RPMI8226 (cell line): ENCODE measurements around the gene OPCML.

Experiments
- DNase-seq: peaks from one replicate; pipeline ENCODE4 v3.0.0-alpha.2; 2015

Gene OPCML

DNA sequence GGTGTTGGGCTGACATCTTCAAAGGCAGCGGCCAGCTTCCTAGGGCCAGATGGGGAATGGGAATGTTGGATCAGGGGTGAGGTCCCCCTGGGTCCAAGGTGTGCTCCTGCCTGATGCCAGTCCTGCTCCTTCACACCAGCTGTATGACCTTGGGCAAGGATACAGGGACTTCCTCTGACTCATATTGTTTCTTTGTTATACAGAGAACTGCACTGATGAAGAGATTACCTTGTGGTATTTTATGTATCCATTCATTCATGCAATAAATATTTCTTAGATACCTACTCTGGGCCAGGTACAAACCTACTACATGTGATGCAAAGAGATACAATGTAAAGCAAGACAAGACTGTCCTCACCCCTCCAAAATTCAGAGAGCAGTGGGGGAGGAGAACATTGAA is 3.9 kb upstream of the OPCML start:
- no peak for DNase-seq

DNA sequence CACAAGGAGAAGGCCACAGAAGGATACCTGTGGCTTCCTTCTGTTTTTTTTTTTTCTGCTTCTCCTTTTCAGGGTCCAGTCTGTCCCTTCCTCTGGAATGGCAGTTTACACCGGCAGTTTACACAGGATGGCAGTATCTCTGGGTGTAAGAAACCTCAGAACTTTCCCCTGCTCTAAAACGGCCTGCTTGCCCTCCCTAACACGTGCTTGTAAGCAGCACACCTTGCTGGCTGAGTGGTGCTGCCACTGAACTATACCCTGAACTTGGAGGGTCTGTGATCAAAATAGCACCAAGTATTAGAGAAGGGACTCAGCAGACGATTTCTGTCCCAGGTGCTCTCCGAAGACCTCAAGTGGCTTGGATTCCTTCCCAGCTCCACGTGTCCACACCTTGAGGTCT is 904 bp upstream of the OPCML start:
- DNase-seq = no peak

- no peak for DNase-seq
Measured at GRCh38 chr11:133531458-133531857, 843 bp downstream of the OPCML start.

DNA sequence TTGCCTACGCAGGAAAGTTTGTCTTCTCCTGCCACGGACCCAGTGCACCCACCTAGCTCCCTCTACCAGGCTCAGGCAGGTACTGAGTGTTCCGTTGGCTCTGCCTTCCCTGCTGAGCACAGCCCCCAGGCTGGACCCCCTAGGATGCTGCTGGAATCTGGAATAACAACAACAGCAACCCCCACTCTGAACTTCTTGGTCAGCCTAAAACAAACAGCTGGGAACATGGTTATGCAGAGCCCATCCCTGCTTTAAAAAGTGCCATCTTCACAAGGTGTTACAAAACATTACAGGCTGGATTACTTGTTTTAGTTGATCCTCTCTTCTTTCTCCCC is 1.8 kb downstream of the OPCML start:
- DNase-seq = no peak

DNA sequence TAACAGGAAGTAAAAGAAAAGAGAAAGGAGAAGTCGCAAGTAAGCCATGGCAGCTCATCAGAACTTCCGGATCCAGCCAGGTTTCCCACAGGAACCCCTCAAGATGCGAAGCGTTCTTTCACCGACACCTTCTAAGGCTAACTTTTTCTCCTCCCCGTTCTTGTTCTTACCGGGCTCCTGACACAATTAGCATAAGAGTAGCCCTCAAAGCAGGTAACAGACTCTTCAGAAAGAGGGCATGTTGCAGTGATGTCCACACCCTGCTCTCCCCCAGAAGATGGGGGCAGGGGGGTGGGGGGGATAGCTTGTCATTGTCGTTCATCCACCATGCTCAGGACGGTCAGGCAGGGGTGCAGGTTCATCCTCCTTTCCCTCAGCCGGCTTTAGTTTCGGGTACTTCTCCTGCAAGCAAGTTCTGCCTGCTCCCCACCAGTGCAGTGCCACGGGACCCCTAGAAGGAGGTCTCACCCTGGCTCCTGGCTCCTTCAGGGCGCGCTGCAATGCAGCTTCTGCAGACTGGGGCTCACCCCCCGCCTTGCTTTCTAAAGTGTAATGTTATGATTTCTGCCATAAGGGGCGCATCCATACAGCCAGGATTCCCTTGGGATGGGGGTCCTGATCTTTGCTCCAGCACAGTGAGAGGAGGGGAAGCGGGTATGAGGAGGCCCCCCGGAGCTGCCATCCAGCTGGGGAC is 2.3 kb downstream of the OPCML start:
- DNase-seq = no peak

- no peak for DNase-seq
Measured at GRCh38 chr11:133526790-133527189, 5.5 kb downstream of the OPCML start.

GRCh38 chr11:133525976-133526375 is 6.3 kb downstream of the OPCML start:
- DNase-seq = no peak

DNA sequence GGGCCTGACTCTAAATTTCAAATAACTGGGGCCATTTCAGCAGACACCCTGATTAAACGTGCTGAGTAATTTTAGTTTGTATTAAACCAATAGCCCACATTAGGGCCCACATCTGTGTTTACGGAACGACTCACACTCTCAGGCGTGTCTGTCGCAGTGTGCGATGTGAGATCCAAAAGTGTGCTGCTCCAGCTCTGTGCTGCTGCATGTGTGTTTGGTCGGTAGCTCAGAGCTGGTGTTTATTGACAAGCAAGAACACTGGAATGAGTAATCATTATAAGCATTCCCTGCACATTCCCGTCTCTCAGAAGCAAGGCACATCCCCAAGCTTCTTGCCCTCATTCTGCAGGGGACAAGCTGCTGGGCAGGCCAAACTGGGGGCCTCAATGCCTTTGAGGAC is 7.8 kb downstream of the OPCML start:
- no peak for DNase-seq

- DNase-seq = no peak
Measured at GRCh38 chr11:133522344-133522743, 10.0 kb downstream of the OPCML start.

DNA sequence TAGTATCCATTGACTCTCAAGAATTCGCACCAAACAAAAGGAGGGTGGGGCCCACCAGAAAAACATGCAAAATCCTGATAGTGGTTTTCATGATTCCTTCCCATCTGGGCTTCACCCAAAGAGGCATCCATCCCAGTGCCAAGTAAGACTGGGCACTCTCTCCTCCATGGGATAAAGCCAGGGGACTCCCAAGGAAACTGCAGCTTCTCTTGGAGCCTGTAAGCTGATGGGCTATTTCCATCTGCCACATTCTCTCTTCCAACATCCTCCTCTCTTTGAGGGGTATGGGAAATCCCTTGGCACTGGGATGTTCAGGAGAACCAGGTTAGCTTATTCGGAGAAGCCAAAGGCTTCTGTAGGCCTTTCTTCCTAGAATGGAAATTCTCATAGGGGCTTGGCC is 10.8 kb downstream of the OPCML start:
- no peak for DNase-seq

DNA sequence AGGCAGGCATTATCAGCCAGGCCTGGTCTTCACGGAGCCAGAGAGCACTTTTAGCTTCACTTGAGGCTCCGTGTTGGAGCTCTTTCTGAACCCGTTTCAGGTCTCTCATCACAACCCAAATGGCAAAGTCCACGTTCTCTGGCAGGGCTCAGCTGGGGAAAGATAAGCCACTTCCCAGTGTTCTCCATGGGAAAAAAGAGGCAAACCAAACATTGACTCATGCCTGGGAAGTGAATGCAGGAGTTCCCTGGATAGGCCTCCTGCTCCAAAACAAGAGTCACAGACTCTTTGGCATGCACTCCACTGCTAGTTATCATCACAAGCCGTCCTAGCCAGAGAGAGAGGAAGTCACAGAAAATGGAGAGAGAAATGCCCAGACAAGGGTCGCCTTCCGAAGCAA is 11.6 kb downstream of the OPCML start:
- DNase-seq = no peak

- DNase-seq = no peak
Measured at GRCh38 chr11:133519560-133519959, 12.7 kb downstream of the OPCML start.

- DNase-seq = no peak
Measured at GRCh38 chr11:133518702-133519264, 13.5 kb downstream of the OPCML start.

GRCh38 chr11:133516845-133517244 is 15.5 kb downstream of the OPCML start:
- DNase-seq = no peak

DNA sequence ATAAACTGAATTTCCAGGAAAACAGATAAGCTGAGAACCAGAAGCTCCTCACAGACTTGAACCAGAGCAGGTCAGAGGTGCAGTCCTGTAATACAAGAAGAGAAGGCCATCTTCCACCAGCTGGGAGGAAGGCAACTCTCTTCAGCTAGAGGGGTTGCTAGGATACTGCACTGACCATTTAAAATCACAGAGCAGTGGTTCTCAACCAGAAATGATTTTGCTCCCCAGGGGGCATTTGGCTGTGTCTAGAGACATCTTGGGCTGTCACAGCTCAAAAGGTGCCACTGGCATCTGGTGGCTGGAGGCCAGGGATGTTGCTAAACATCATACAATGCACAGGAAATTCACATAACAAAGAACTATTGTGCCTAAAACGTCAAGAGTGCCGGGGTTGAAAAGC is 17.2 kb downstream of the OPCML start:
- DNase-seq = no peak

DNA sequence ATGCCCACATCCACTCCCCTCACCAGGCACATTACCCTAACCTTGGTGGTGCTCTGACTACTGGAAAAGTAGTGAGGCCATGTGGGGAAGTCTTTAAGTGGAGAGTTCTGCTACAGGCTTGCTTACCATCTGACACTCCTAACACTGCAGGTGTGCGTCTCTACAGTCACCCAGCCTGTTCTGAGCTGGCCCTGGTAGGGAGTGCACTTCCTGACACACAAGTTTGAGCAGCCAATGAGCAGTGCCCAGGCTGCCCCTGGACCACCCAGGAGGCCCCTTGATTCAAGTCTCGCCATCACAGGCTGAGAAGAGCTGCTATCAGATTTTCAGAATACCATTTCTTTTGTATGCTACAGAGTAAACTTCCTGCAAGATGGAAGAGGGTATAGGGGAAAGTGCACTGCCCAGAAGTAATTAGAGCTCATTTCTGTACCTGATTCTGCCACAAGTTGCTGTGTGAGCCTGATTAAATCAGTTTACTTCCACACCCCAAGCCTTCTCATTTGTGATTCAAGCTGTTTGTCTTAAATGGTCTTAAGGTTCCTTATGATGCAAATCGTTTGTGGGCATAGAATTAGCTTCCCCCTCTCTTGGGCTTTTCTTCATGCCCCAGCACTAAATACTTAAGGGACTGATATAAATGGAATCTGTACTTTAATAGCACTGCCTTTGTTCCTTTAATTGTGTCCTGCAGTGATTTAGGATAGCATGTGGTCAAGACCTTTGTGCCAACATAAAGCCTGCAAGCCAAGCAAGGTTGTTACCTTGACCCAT is 22.2 kb downstream of the OPCML start:
- no peak for DNase-seq

- no peak for DNase-seq
Measured at GRCh38 chr11:133508468-133508867, 23.8 kb downstream of the OPCML start.

DNA sequence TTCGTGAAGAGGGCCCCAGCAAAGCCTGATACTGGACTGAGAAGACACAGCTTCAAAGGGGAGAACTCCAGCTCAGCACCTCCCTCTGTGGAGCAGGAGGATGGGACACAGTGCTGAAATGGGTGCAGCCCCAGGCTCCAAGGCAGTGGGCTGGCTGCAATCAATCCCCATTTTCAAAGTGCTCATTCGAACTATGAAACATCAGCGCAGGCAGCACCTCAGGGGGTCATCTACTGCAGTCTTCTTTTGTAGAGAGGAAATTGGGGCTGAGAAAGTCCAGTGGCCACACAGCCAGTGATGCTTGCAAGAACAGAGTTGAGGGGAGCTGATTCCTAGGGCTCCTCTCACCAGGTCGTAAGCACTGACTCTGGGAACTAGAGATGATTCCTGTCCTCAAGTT is 25.1 kb downstream of the OPCML start:
- DNase-seq = no peak

- no peak for DNase-seq
Measured at GRCh38 chr11:133506551-133507094, 25.7 kb downstream of the OPCML start.

DNA sequence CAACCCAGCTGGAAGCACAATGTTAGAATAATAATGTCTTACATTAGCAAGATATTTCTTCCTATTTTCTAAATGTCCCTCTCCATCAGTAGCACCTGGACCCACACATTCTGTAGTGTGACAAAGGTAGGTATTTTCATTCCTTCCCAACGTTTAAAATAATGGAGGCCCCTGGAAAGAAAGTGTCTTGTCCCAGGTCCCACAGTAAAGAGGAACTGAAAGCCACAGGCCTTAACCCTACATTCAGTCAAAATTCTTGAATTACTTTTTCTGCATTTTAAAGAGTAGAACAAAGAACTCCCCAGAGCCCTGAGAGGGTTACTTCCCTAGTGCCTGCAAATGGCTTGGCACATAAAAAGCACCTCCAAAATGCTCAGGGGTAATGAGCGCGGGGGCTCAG is 26.3 kb downstream of the OPCML start:
- peak; percentile 16 for DNase-seq

DNA sequence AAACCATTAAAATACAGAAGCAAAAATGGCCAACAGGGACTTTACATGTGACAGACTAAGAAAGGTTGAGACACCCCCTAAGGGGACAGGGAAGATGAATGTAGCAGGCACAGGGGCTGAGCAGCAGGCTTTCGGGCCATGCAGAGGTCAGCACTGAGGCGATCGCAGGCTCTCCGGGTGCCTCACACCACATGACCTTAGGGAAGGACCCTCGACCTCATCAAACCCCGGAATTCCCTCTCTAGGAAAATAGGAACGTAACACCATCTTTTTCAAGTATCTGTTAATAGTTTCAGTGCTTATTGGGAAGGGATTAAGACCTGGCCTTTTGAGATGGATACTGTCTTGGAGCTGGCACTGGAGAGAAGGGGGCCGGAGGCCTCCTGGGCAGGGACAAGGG is 27.4 kb downstream of the OPCML start:
- DNase-seq = no peak

GRCh38 chr11:133503776-133504175 is 28.5 kb downstream of the OPCML start:
- no peak for DNase-seq

DNA sequence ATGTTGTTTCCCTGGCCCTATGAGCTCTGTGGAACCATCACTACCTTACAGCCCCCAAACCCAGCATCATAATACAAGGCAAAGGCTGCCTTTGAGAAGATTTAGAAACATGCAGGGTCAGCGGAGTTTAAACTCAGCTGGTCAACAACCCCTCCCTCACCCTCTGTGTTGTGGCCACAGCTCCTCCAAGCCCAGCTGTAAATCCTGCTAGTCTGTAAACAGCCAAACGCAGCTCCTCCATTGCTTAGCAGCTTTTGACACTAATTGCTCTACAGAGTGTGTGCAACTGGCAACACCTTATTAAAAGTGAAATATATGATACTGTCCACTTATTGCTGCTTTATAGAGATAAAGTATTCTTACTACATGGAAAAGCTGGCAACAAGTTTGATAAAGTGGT is 29.1 kb downstream of the OPCML start:
- DNase-seq = no peak
